ENCODE data around the gene ADAMTS3.

ADAMTS3 gene

DNA sequence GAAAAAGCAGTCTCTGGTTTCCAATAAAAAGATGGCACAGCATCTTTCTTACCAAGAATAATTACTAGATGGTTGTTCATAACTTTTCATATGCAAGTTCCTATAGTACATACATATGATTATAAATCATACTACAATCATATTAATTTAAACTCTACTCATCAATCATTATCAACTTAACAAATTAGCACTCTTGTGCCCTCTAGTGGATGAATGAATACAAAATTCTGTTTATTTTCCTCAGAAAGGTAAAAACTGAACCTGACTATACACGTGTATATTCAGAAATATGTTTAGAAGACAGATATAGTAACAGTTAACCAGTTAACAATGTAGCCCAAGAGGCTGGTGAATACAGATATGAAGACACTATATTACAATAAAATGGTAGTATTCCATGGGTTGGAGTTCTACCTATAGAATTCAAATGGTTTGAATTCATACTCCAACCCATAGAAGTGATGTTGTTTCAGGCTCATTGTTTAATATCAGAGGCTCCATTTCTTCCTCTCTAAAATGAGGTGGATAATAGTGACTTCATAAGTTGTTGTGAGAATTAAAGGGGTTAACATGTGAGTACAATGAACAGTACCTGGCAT, 100.0 kb downstream of the ADAMTS3 start:
- no peaks in the 10 kb centered on the region for H3K9me3 ChIP-seq
- H3K4me1 ChIP-seq (ENCODE audit: control insufficient read depth in 1 of 2, insufficient read depth in 1 of 2, low read depth in 1 of 2, low read length in 1 of 2): no peaks in the 10 kb centered on the region
- H3K36me3 ChIP-seq: no peaks in the 10 kb centered on the region
- no peaks in the 10 kb centered on the region for H3K27me3 ChIP-seq
- H3K27ac ChIP-seq: no peak overlapping the region
- H3K4me3 ChIP-seq (ENCODE audit: low read depth in 1 of 2, low read length in 1 of 2): no peak overlapping the region
- no peak for TF ChIP-seq CTCF (IDR thresholded peaks at IDR 0.05)

DNA sequence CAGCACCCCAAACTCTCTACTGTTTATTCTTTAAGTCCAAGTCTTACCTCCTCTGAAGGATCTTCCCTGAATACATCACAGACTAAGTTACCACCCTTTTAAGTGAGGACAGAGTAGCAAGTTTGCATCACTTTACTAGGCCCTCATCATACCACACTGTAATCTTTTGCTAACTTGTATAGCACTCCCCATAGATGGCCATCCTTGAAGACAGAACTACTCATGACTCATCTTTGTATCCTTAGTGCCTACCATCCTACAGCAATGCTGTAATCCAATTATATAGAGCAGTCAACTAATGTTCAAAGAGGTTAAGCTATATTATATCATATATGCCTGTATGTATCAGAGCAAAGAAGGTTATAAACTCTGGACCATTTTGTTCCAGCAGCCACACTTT, 101.4 kb downstream of the ADAMTS3 start:
- Histone ChIP-seq H3K36me3 (no peaks in the 10 kb centered on the region), H3K9me3 (no peaks in the 10 kb centered on the region), H3K27ac (no peak overlapping the region), H3K4me1 (ENCODE audit: control insufficient read depth in 1 of 2, insufficient read depth in 1 of 2, low read depth in 1 of 2, low read length in 1 of 2) (no peaks in the 10 kb centered on the region), H3K27me3 (no peaks in the 10 kb centered on the region), H3K4me3 (ENCODE audit: low read depth in 1 of 2, low read length in 1 of 2) (no peak overlapping the region)
- no peak for TF ChIP-seq CTCF (IDR thresholded peaks at IDR 0.05)

DNA sequence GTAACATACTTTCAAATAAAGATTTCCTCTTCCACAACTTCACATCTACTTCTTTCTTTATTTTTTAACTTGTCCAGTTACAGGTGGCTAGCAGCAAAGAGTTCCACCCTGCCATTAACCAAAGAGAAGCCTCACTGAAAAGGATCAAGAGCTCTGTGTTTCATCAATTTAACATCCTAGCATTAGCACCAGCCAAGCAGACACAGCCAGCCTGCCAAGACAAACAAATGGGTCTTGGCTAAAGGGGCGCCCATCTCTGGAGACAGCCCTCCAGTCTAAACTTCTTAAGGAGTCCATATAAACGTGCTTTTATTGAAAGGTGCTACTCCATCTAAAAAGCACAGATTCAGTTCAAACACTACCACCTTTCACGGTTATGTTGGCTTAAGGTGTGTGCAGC, 105.3 kb downstream of the ADAMTS3 start:
- no peak overlapping the region for H3K27ac ChIP-seq
- H3K4me3 ChIP-seq (ENCODE audit: low read depth in 1 of 2, low read length in 1 of 2): no peak overlapping the region
- no peak for TF ChIP-seq CTCF (IDR thresholded peaks at IDR 0.05)
- H3K36me3 ChIP-seq: no peaks in the 10 kb centered on the region
- no peaks in the 10 kb centered on the region for H3K9me3 ChIP-seq
- H3K4me1 ChIP-seq (ENCODE audit: control insufficient read depth in 1 of 2, insufficient read depth in 1 of 2, low read depth in 1 of 2, low read length in 1 of 2): no peaks in the 10 kb centered on the region
- no peaks in the 10 kb centered on the region for H3K27me3 ChIP-seq

GRCh38 chr4:72457158-72457557, 111.9 kb downstream of the ADAMTS3 start:
- Histone ChIP-seq H3K4me1 (ENCODE audit: control insufficient read depth in 1 of 2, insufficient read depth in 1 of 2, low read depth in 1 of 2, low read length in 1 of 2) (no peaks in the 10 kb centered on the region), H3K4me3 (ENCODE audit: low read depth in 1 of 2, low read length in 1 of 2) (no peak overlapping the region), H3K27ac (no peak overlapping the region), H3K27me3 (no peaks in the 10 kb centered on the region), H3K36me3 (no peaks in the 10 kb centered on the region), H3K9me3 (no peaks in the 10 kb centered on the region)
- TF ChIP-seq CTCF (IDR thresholded peaks at IDR 0.05): no peak

GRCh38 chr4:72451349-72451748, 117.7 kb downstream of the ADAMTS3 start:
- no peak for TF ChIP-seq CTCF (IDR thresholded peaks at IDR 0.05)
- no peaks in the 10 kb centered on the region for H3K9me3 ChIP-seq
- no peaks in the 10 kb centered on the region for H3K36me3 ChIP-seq
- no peak overlapping the region for H3K27ac ChIP-seq
- no peaks in the 10 kb centered on the region for H3K4me1 ChIP-seq (ENCODE audit: control insufficient read depth in 1 of 2, insufficient read depth in 1 of 2, low read depth in 1 of 2, low read length in 1 of 2)
- H3K27me3 ChIP-seq: no peaks in the 10 kb centered on the region
- H3K4me3 ChIP-seq (ENCODE audit: low read depth in 1 of 2, low read length in 1 of 2): no peak overlapping the region

DNA sequence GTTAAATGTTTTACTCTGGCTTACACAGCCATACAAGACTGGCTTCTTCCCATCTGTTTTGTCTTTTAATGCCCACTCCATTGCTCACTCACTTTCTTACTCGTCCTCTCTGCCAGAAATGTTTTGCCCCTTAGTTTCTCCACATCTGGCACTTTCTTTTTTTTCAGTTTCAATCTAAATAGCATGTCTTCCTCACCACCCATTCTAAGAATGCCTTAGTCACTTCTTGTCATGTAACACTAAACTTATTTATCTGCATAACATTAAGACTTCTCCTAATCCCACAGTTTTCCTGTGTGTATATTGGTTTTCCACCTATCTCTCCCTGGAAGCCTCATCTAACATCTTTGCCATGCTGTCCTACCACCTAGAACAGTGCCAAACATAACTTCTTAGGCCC, 119.3 kb downstream of the ADAMTS3 start:
- H3K4me1 ChIP-seq (ENCODE audit: control insufficient read depth in 1 of 2, insufficient read depth in 1 of 2, low read depth in 1 of 2, low read length in 1 of 2): no peaks in the 10 kb centered on the region
- no peak for TF ChIP-seq CTCF (IDR thresholded peaks at IDR 0.05)
- H3K9me3 ChIP-seq: no peaks in the 10 kb centered on the region
- no peak overlapping the region for H3K4me3 ChIP-seq (ENCODE audit: low read depth in 1 of 2, low read length in 1 of 2)
- H3K27me3 ChIP-seq: no peaks in the 10 kb centered on the region
- H3K36me3 ChIP-seq: no peaks in the 10 kb centered on the region
- H3K27ac ChIP-seq: no peak overlapping the region

Data from neutrophil (primary cell).